Esophagus mucosa (tissue), 1 donor: ENCODE results near the gene CNST. TPM values are rescaled to one million over a fixed set of nuclear protein-coding genes. Genes with fewer than 3 reads are reported as not detected.
"Not testable (repeated sequence)": the region's sequence is repeated elsewhere in the genome, so short reads cannot be mapped to it uniquely, and the experiment has no call there.

ENCODE experiments used
- ATAC-seq: fragments of 200-7000 bp; cut with Tn5 transposase; one replicate; pipeline ENCODE4 v1.9.1; 2020
- total RNA-seq: library from RNA; stranded (reverse); gene quantifications from one replicate; pipeline ENCODE4 v1.2.4, GENCODE V29; 2023
- donor health status: DM: yes; HTN: yes; CAD: no.

Gene CNST
- total RNA-seq, 1 donor from 2014 or later, result 13.5 TPM

DNA sequence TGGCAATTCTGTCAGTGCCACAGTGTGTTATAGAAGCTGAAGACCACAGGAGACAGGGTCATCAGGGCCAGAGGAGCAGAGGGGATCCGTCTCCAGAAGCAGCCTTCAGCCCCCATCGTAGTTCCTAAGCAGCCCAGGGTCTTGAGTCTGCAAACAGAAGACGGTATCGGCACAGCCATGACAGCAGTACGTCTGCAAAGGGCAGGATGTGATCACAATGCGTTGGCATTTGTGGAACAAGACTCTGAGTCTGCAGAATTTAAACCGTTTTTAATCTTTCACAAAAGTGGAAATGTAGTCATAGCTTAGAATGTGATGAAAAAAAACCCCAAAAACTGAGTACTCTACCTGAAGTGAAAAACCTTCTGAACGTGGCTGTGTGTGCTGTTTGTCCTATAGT is 113.9 kb downstream of the CNST start:
- no peak for ATAC-seq

DNA sequence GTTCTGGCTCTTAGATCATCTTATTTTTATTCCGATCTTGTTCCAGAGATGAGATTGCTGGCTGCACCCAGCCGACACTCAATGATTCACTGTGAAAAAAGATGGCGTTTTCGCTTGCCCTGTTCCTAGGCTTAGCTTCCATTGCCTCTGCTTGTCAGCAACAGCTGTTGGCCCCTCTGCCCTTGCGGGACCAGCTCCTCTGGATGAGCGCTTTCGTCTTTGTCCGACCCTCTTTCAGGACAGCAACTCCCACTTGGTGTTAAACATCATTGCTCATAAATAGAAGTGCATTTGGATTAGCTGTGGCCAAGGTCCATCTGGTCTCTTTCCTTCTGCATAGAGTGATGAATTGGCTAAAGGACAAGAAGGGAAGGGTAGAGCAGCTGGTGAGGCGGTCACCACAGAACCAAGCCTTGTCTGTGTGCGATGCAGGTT is 114.5 kb downstream of the CNST start:
- no peak for ATAC-seq

DNA sequence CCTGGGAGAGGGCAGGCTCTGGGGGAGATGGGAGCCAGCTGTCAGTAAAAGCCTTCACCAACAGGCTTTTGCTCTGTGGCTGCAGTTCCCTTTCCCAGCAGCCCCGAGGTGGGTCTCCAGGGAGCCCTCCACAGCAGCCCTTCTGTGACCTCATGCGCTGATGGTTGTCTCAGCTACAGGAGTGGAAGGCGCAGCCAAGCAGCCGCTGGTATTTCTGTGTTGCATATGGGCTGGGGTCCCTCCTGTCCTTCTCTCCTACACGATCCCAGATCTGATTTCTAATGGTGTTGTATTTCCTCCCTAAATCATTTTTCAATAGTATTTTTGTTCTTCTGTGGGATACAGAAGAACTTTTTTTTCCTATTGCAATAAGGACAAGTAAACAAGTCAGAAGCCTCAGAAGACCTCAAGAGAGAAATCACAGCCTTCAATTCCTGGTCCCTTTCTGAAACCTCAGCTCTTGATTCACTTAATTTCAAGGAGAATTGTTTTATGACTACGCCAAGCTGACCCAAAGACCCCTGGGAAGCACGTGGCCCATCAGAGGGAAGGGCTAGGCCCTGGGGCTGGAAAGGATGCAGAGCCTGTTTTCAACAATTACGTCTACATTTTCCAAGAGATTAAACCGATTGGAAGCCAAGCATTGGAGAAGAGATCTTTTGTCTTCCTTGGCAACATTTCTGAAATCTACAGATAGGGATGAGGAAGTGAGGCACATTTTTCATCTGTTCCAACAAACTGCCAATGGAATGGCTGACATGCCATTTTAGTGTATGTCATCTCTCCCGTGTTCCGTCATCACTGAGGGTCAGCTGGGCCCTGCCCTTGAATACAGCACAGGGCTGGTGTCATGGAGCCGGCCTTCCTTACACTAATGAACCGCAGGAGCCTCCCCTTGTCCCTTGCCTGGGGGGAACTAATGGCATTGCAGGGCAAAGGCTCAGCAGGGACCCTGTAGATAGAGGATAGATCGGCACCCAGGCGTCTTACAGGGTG is 115.9 kb downstream of the CNST start:
- no peak for ATAC-seq

DNA sequence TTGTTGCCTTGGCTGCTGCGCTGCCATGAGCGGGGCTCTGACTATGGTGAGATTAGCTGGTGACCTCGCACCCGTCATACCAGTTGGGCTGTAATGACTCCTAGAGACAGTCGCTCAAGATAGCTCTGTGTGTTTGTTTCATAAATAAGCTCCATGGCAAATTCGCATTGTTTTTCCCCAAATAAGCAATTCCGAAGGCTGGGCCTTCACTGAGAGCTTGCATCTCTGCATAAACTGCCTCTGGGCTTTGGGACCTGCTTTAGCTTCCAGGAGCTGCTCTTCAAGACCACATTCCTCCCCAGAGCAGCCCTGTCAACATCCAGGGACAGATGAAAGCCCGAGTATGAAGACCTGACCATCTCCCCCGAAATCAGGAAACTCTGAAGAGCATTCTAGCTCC is 117.3 kb downstream of the CNST start:
- ATAC-seq, result no peak

DNA sequence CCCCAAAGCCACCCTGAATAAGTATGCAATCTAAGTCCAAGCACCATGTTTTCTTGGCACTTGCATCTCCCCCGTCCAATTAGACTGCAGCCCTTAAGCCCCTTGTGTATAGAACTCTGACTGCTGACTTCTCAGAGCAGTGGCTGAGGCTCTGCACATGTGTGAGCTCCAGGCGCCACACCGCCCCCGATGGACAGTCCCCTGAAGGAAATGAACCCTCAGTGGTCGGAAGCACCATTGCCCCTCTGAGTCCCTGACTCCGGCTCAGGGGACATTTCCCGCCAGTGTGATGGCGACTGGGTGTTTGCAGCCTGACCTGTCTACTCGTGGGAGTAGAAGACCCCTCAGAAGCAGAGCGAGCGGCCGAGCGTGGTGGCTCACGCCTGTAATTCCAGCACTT is 120.7 kb downstream of the CNST start:
- ATAC-seq, result no peak

DNA sequence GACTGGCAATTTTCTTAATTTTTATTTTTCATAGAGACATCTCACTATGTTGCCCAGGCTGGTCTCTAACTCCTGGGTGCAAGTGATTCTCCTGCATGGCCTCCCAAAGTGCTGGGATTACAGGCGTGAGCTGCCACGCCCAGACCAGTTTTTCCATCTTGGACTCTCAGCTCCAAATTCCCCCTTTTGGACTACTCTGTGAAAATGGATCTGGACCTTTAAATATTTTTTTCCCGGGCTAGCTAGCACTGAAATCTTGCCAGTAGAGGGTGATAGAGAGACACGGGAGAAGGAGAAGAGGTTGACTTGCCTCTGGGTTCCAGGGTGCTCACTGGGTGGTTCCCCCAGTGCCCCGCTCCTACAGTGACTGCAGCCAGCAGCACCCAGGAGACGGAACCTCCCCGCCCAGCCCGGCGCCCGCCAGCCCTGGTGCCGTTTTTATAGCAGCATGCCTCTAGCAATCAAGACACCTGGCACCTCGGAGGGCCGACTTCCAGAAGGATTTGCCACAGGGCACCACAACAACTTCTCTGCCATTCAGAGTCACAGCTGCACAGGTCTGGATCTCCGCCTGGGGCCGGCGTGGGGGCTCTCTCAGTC is 123.3 kb downstream of the CNST start:
- peak; percentile 97 for ATAC-seq

DNA sequence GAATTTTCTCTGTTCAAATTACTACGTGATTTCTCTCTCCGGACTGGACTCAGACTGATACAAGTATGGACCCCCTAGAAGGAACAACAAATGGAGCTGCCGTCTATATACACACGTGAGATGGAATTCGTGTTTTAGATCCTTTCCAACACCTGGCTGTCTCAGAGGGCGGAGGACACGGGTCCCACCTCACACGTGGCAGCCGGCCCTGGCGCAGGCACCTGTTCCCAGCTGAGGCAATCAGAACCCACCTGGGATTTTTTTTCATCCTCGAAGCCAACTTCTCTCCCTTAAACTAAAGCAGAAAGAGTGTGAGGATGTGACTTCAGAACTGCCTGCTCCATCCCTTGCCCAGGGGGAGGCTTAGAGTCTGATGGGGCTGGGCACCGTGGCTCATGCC is 123.8 kb downstream of the CNST start:
- ATAC-seq, result no peak

DNA sequence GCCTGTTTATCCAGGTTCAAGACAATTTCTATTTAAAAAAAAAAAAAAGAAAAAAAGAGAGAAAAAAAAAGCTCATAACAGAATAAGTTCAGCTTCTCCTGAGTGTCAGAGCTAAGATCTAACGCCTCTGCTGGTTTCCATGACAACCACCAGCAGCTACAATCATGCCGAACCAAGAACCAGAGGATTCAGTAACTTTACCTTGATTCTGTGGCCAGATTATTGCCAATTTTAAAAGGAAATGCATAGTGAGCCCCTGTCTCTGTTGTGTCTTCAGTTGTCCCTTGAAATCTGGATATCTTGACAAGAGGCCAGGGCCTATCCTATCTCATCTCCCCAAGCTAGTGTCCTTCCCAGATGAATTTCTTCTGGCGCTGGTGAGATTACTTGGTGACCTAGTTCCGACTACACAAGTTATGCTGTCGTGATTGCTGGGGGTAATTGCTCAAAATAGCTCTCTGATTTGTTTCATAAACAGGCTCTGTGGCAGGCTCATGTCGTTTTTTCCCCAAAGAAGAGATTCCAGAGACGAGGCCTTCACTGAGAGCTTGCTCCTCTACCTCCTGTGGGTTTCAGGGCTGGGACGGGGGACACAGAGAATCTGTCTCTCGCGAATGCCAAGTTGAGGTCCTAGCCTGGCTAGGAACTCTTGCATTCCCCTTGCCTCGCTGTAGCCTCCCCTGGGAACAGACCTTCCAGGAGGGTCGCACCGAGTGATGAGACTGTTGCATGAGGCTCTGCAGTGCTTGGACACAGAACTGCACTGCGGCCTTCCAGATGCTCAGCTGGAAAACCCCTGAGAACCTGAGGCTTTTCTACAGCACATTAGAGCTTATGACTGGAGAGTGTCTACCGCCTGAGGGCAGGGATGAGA is 125.6 kb downstream of the CNST start:
- no peak for ATAC-seq

DNA sequence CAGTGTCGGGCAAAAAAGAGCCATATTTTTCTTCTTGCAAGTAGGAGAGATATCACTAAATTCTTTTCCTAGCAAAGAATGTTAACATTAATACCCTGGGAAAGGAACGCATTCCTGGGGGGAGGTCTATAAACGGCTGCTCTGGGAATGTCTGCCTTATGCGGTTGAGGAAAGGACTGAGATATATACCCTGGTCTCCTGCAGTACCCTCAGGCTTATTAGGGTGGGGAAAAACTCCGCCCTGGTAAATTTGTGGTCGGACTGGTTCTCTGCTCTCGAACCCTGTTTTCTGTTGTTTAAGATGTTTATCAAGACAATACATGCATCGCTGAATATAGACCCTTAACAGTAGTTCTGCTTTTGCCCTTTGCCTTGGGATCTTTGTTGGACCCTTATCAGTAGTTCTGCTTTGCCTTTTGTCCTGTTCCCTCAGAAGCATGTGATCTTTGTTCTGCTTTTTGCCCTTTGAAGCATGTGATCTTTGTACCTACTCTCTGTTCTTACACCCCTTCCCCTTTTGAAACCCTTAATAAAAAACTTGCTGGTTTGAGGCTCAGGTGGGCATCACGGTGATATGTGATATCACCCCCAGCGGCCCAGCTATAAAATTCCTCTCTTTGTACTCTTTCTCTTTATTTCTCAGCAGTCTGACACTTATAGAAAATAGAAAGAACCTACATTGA is 128.1 kb downstream of the CNST start:
- ATAC-seq, result not testable (repeated sequence)

DNA sequence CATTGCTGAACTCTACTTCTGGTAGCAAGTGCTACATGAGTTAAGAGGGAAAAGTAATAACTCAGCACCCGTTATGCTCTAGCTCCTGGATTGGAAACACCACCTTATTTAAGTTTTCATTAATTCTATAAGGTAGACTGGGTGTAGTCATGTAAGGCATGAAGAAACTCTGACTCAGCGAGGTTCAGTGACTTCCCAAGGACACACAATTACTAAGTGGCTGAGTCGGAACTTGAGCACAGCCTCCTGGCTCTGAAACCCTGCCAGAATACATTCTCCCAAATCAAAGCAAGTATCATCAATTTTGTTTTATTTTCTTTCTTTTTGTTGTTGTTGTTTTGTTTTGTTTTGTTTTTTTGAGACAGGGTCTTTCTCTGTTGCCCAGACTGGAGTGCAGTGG is 128.9 kb downstream of the CNST start:
- ATAC-seq, result peak; percentile 71

DNA sequence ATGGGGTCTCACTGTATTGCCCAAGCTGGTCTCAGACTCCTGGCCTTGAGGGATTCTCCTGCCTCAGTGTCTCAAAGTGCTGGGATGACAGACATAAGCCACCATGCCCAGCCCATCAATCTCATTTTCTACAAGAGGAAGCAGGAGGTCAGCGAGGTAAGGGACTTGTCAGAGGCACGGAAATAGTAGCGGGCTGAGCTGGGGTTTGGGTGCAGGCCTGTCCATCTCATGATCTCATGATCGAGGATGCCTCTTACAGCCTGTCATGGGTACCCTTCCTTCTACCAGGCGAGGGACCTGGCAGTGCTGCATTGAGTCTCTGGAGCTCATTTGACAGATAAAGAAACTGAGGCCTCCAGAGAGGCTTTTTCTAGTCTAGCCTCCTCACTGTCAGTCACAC is 129.4 kb downstream of the CNST start:
- no peak for ATAC-seq

DNA sequence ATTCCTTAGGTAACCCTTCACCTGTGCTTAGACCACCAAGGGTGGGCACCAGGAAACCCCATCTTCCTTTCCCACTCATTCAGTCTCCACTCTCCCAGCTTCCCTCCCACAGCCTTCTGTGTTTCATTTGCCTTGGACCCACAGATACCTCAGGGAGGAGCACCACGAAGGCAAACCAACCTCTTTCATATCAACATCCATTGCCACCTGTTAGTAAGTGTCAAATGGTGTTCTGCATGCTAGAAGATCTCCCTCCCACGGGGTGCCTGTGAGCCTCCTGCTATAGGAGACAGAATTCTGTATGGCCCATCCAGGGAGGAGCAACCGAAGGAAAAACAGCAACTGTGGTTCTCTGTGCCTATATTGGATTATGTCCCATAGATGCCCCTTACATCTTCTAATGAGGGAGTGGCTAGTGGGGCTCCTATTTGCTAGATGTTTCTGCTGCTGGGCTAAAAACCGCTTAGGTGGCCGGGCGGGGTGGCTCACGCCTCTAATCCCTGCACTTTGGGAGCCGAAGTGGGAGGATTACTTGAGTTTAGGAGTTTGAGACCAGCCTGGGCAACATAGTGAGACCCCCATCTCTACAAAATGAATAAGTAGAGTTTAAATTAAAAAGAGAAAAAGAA is 132.3 kb downstream of the CNST start:
- no peak for ATAC-seq

DNA sequence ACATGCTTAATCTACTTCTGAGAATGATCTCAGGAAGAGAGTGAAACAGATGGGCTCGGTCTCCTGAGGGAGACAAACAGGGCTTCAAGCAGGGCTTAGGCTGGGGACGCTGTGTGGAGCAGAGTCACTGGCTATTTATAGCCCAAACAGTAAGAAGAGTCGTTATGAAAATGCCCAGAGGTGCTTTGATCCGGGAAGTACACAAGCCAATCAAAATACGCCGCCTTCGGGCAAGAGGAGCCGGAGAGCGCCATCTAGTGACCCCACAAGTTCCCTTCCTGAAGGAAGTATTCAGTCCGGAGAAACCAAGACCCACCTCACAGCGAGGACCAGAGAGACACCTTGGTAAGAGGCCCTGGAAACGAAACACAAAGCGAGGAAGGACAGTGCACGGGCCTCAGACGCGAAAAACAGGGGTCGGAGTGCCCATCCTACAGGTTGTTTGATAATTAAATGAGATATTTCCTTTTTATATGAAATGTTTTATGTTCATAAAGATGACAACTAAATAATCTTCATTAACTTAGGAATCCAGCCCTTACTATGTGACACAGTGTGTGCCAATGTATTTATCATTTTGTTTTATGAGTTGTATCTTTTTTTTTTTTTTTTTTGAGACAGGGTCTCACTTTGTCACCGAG is 133.0 kb downstream of the CNST start:
- ATAC-seq, result peak; percentile 87

DNA sequence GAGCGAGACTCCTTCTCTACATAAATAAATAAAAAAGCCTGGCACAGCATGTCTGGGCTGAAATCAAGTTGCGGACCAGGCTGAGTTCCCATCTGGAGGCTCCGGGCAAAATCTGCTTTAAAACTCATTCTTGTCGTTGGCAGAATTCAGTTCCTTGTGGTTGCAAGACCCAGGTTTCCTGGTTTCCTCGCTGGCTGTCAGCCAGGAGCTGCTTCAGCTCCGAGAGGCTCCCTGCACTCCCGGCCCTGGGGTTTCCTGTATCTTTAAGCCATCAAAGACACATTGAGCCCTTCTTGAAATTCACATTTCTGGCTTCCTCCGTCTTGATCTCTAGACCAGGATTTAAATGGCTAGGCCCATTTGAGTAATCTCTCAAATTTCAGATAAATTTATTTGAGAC is 137.3 kb downstream of the CNST start:
- ATAC-seq, result no peak

DNA sequence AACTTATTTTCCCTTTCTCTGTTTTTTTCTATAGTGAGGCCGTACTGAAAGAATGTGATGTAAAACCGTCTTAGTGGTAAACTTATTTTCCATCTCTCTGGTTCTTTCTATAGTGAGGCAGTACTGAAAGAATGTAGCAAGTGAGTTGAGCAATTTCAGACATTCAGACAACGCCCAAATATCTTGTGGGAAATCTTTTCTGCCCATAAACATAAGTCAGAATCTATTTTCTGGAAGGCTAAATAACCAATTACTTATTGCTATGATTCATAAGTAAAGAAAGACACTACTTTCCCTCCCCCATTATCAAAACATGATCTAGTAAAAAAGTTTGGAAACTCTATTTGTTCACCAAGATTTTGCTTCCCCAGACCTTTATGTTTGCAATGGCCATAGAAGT is 139.1 kb downstream of the CNST start:
- ATAC-seq, result no peak

DNA sequence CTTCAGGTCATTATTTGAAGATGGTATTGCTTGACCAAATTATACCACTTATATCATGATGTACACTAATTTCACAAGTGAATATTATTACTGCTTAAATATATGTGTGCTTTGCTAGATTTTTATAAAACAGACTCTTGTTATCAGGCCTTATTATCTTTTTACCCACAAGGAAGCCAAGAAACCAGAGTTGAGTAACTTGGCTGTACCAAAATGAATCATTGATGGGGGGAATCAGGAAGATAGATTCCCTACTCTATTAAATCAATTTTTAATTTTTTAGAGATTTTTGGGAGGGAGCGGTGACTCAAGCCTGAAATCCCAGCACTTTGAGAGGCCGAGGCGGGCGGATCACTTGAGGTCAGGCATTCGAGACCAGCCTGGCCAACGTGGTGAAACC is 141.9 kb downstream of the CNST start:
- no peak for ATAC-seq

DNA sequence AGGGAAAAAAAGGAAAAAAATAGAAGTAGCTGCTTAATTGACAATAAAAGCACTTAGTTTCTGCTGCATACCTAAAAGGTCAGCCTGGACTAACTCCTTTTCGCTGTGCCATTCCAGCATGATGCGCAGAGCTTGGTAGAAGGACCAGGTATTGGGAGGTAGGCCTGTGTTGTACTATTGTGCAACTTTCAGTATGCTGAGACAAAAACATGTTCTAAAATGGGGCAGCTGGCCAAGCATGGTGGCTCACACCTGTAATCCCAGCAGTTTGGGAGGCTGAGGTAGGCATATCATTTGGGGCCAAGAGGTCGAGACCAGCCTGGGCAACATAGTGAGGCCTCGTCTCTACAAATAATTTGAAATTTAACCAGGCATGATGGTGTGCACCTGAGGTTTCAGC is 142.9 kb downstream of the CNST start:
- no peak for ATAC-seq

DNA sequence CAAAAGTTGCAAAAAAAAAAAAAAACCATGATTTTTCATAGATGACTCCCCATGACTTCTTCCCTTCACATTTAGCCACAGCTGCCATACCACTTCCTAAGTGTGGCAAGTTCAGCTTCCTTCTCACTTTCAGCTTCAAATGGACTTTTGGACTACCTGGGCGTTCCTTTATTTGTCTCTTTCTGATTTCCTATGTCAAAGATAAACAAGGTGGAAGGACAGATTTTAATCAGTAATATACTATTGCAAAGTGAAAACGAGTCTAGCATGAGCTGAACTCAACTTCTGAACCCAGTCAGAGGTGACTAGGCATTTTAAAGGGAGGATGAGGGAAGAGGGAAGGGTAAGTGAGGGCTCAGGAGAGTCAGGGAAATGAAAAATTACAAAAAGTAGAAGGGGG is 143.6 kb downstream of the CNST start:
- ATAC-seq, result no peak

DNA sequence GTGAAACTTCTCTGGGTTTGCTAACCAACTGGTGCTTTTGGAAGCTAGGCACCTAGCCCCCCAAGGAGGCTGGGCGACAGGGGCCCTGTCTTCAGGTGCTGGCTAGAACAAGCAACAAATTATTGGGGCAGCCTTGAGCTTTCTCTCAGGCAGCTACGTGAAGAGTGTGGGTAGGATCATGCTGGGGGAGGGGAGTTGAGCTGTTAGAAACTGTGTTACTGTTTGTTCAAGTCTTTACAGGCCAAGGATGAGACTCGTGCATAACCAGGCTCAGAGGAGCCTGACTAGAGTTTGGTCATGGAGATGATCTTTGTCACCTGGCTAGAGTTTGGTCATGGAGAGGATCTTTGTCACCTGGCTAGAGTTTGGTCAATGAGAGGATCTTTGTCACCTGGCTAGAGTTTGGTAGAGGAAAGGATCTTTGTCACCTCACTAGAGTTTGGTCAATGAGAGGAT is 145.3 kb downstream of the CNST start:
- ATAC-seq, result no peak

DNA sequence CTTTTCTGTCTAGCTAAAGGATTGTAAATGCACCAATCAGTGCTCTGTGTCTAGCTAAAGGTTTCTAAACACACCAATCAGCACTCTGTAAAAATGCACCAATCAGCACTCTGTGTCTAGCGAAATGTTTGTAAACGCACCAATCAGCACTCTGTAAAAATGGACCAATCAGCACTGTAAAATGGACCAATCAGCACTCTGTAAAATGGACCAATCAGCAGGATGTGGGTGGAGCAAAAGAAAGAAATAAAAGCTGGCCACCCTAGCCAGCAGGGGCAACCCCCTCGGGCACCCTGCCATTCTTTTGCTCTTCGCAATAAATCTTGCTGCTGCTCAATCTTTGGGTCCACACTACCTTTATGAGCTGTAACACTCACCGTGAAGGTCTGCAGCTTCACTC is 146.2 kb downstream of the CNST start:
- ATAC-seq, result not testable (repeated sequence)
